ENCODE data around the gene PPP1R14C.
A peak's percentile ranks its signal among the peaks of the same experiment; 100 is the strongest.

PPP1R14C gene

GRCh38 chr6:150140236-150140969 is 2.4 kb upstream of the PPP1R14C start:
- H3K9ac ChIP-seq: no peak overlapping the region
- H3K9me3 ChIP-seq (ENCODE audit: control insufficient read depth, low read length): no peaks in the 10 kb centered on the region
- no peak overlapping the region for H3K27ac ChIP-seq
- H2AFZ ChIP-seq: no peak overlapping the region
- TF ChIP-seq CTCF (IDR thresholded peaks at IDR 0.05): no peak
- H3K4me3 ChIP-seq (ENCODE audit: low read depth, low read length): no peak overlapping the region
- H3K4me2 ChIP-seq (ENCODE audit: low read length): no peak overlapping the region
- no peaks in the 10 kb centered on the region for H3K36me3 ChIP-seq (ENCODE audit: control insufficient read depth, insufficient read depth, low read length)
- H3K79me2 ChIP-seq: no peaks in the 10 kb centered on the region
- H3K27me3 ChIP-seq (ENCODE audit: control insufficient read depth, insufficient read depth, low read length): no peaks in the 10 kb centered on the region
- H3K4me1 ChIP-seq: no peaks in the 10 kb centered on the region

- no peak overlapping the region for H3K27ac ChIP-seq
- H3K9me3 ChIP-seq (ENCODE audit: control insufficient read depth, low read length): no peaks in the 10 kb centered on the region
- H3K79me2 ChIP-seq: no peaks in the 10 kb centered on the region
- H2AFZ ChIP-seq: peak overlapping the region; percentile 84
- H3K4me1 ChIP-seq: no peaks in the 10 kb centered on the region
- no peak overlapping the region for H3K9ac ChIP-seq
- H3K27me3 ChIP-seq (ENCODE audit: control insufficient read depth, insufficient read depth, low read length): no peaks in the 10 kb centered on the region
- H3K36me3 ChIP-seq (ENCODE audit: control insufficient read depth, insufficient read depth, low read length): no peaks in the 10 kb centered on the region
- no peak for TF ChIP-seq CTCF (IDR thresholded peaks at IDR 0.05)
- H3K4me3 ChIP-seq (ENCODE audit: low read depth, low read length): peak overlapping the region; percentile 51
- peak overlapping the region; percentile 65 for H3K4me2 ChIP-seq (ENCODE audit: low read length)
Measured at GRCh38 chr6:150142097-150142669, 661 bp upstream of the PPP1R14C start.

GRCh38 chr6:150143516-150144293 is 861 bp downstream of the PPP1R14C start:
- no peaks in the 10 kb centered on the region for H3K27me3 ChIP-seq (ENCODE audit: control insufficient read depth, insufficient read depth, low read length)
- TF ChIP-seq CTCF (IDR thresholded peaks at IDR 0.05): no peak
- H3K4me2 ChIP-seq (ENCODE audit: low read length): peak overlapping the region; percentile 67
- H3K9me3 ChIP-seq (ENCODE audit: control insufficient read depth, low read length): no peaks in the 10 kb centered on the region
- no peaks in the 10 kb centered on the region for H3K79me2 ChIP-seq
- no peak overlapping the region for H3K9ac ChIP-seq
- H2AFZ ChIP-seq: peak overlapping the region; percentile 72
- no peaks in the 10 kb centered on the region for H3K36me3 ChIP-seq (ENCODE audit: control insufficient read depth, insufficient read depth, low read length)
- no peaks in the 10 kb centered on the region for H3K4me1 ChIP-seq
- no peak overlapping the region for H3K27ac ChIP-seq
- H3K4me3 ChIP-seq (ENCODE audit: low read depth, low read length): peak overlapping the region; percentile 48

- H2AFZ ChIP-seq: no peak overlapping the region
- no peaks in the 10 kb centered on the region for H3K9me3 ChIP-seq (ENCODE audit: control insufficient read depth, low read length)
- H3K27me3 ChIP-seq (ENCODE audit: control insufficient read depth, insufficient read depth, low read length): no peaks in the 10 kb centered on the region
- no peaks in the 10 kb centered on the region for H3K79me2 ChIP-seq
- peak overlapping the region; percentile 48 for H3K4me3 ChIP-seq (ENCODE audit: low read depth, low read length)
- no peaks in the 10 kb centered on the region for H3K36me3 ChIP-seq (ENCODE audit: control insufficient read depth, insufficient read depth, low read length)
- H3K4me1 ChIP-seq: no peaks in the 10 kb centered on the region
- H3K4me2 ChIP-seq (ENCODE audit: low read length): no peak overlapping the region
- H3K27ac ChIP-seq: no peak overlapping the region
- no peak for TF ChIP-seq CTCF (IDR thresholded peaks at IDR 0.05)
- no peak overlapping the region for H3K9ac ChIP-seq
Measured at GRCh38 chr6:150144294-150144868, 1.5 kb downstream of the PPP1R14C start.

All from parathyroid adenoma (tissue), 2 donors.